HEK293 (cell line): ENCODE results near the gene RNH1.

Source experiments
- CTCF ChIA-PET: fragments of 350-600 bp; formaldehyde crosslinking; extraction: SDS; loops from one replicate; lab custom pipeline; 2021; ENCODE audit warnings: antibody characterized with exemption; lab: Yijun Ruan, JAX
- POLR2A ChIA-PET: fragments of 300-600 bp; formaldehyde crosslinking; extraction: SDS; loops from one replicate; lab custom pipeline; 2020; ENCODE audit warnings: antibody characterized with exemption, inconsistent platforms; lab: Yijun Ruan, JAX
- H3K27ac ChIP-seq: fragments of 200-500 bp; sonication (Bioruptor generic); 2 replicates; pipeline ENCODE4 v1.5.1; 2014; ENCODE audit warnings: low read depth, low read length, control low read depth, inconsistent platforms; ENCODE audit errors: extremely low read depth
- H3K36me3 ChIP-seq, 2 experiments: fragments of 200-500 bp in 1 of 2; sonication (Bioruptor generic) in 1 of 2; 1 replicate in 1 of 2; 2 replicates in 1 of 2; pipeline ENCODE4 v1.5.1; 2014 to 2017; ENCODE audit warnings: inconsistent platforms in 2 of 2, low read length in 2 of 2; ENCODE audit not compliant: control insufficient read depth in 2 of 2, insufficient read depth in 1 of 2
- H3K4me1 ChIP-seq: fragments of 200-500 bp; sonication (Bioruptor generic); 2 replicates; pipeline ENCODE4 v1.5.1; 2014; ENCODE audit warnings: mild to moderate bottlenecking, low read length, inconsistent platforms; ENCODE audit not compliant: control insufficient read depth, insufficient read depth
- H3K4me3 ChIP-seq: 2 replicates; pipeline ENCODE4 v1.5.1; 2011; ENCODE audit warnings: low read depth, mild to moderate bottlenecking, control low read depth, low read length, moderate library complexity
- H3K9me3 ChIP-seq: fragments of 200-500 bp; sonication (Bioruptor generic); 2 replicates; pipeline ENCODE4 v1.5.1; 2014; ENCODE audit warnings: low read depth, low read length, inconsistent platforms; ENCODE audit not compliant: control insufficient read depth, insufficient read depth
- ATF2 ChIP-seq: fragments of 450-650 bp; formaldehyde crosslinking; IDR thresholded peaks from 2 replicates; pipeline ENCODE4 v1.5.1; 2016; ENCODE audit warnings: missing biosample characterization, missing genetic modification characterization, low read depth
- BCL6B ChIP-seq: fragments of 450-650 bp; formaldehyde crosslinking; IDR thresholded peaks from 2 replicates; pipeline ENCODE4 v1.5.1; 2017; ENCODE audit warnings: missing biosample characterization, missing genetic modification characterization
- FEZF1 ChIP-seq: fragments of 450-650 bp; formaldehyde crosslinking; IDR thresholded peaks from 2 replicates; pipeline ENCODE4 v1.5.1; 2016; ENCODE audit warnings: missing biosample characterization, missing genetic modification characterization
- GLIS1 ChIP-seq: fragments of 450-650 bp; formaldehyde crosslinking; IDR thresholded peaks from 2 replicates; pipeline ENCODE4 v1.5.1; 2016; ENCODE audit warnings: missing biosample characterization, missing genetic modification characterization
- GLIS2 ChIP-seq: fragments of 450-650 bp; formaldehyde crosslinking; IDR thresholded peaks from 2 replicates; pipeline ENCODE4 v1.5.1; 2016; ENCODE audit warnings: missing biosample characterization, missing genetic modification characterization
- KLF1 ChIP-seq: fragments of 450-650 bp; formaldehyde crosslinking; IDR thresholded peaks from 2 replicates; pipeline ENCODE4 v1.5.1; 2016; ENCODE audit warnings: missing biosample characterization, missing genetic modification characterization
- SCRT1 ChIP-seq: fragments of 450-650 bp; formaldehyde crosslinking; IDR thresholded peaks from 2 replicates; pipeline ENCODE4 v1.5.1; 2016; ENCODE audit warnings: missing biosample characterization, missing genetic modification characterization, borderline replicate concordance
- ZIC2 ChIP-seq: fragments of 450-650 bp; formaldehyde crosslinking; IDR thresholded peaks from 2 replicates; pipeline ENCODE4 v1.5.1; 2016; ENCODE audit warnings: missing biosample characterization, missing genetic modification characterization
- ZNF146 ChIP-seq: fragments of 450-650 bp; formaldehyde crosslinking; IDR thresholded peaks from 2 replicates; pipeline ENCODE4 v1.5.1; 2016; ENCODE audit warnings: missing biosample characterization, missing genetic modification characterization
- ZNF211 ChIP-seq: fragments of 450-650 bp; formaldehyde crosslinking; IDR thresholded peaks from 2 replicates; pipeline ENCODE4 v1.5.1; 2016; ENCODE audit warnings: low read depth, missing biosample characterization, missing genetic modification characterization
- ZNF221 ChIP-seq: fragments of 450-650 bp; formaldehyde crosslinking; IDR thresholded peaks from 2 replicates; pipeline ENCODE4 v1.5.1; 2017; ENCODE audit warnings: missing biosample characterization, missing genetic modification characterization, borderline replicate concordance
- ZNF394 ChIP-seq: fragments of 450-650 bp; formaldehyde crosslinking; IDR thresholded peaks from 2 replicates; pipeline ENCODE4 v1.5.1; 2016; ENCODE audit warnings: missing biosample characterization, missing genetic modification characterization, mild to moderate bottlenecking, moderate library complexity, borderline replicate concordance
- ZNF514 ChIP-seq: fragments of 450-650 bp; formaldehyde crosslinking; IDR thresholded peaks from 2 replicates; pipeline ENCODE4 v1.5.1; 2016; ENCODE audit warnings: missing biosample characterization, missing genetic modification characterization
- ZNF518A ChIP-seq: fragments of 450-650 bp; formaldehyde crosslinking; conservative IDR thresholded peaks from 2 replicates; pipeline ENCODE4 v1.5.1; 2016; ENCODE audit warnings: low read depth, missing biosample characterization, missing genetic modification characterization
- ZNF555 ChIP-seq: fragments of 450-650 bp; formaldehyde crosslinking; conservative IDR thresholded peaks from 2 replicates; pipeline ENCODE4 v1.5.1; 2017; ENCODE audit warnings: missing biosample characterization, mild to moderate bottlenecking, missing genetic modification characterization, inconsistent platforms
- ZNF560 ChIP-seq: fragments of 450-650 bp; formaldehyde crosslinking; IDR thresholded peaks from 2 replicates; pipeline ENCODE4 v1.5.1; 2017; ENCODE audit warnings: missing biosample characterization, missing genetic modification characterization, borderline replicate concordance
- ZNF621 ChIP-seq: fragments of 450-650 bp; formaldehyde crosslinking; IDR thresholded peaks from 2 replicates; pipeline ENCODE4 v1.5.1; 2017; ENCODE audit warnings: missing biosample characterization, missing genetic modification characterization
- ZNF624 ChIP-seq: fragments of 450-650 bp; formaldehyde crosslinking; IDR thresholded peaks from 2 replicates; pipeline ENCODE4 v1.5.1; 2017; ENCODE audit warnings: missing biosample characterization, missing genetic modification characterization
- ZNF837 ChIP-seq: fragments of 450-650 bp; formaldehyde crosslinking; IDR thresholded peaks from 2 replicates; pipeline ENCODE4 v1.5.1; 2016; ENCODE audit warnings: missing biosample characterization, missing genetic modification characterization

Gene RNH1

GRCh38 chr11:530960-531831 is 24.2 kb upstream of the RNH1 start (continued):
- no peak for TF ChIP-seq ZNF518A (tag by site-specific recombination)
- TF ChIP-seq, all 188 proteins: peak for 3

GRCh38 chr11:529728-530411 is 22.8 kb upstream of the RNH1 start:
- POLR2A ChIA-PET, result interaction anchor here (0.6 kb wide), 1 partner anchor 166 kb away, joined by 3 read pairs; the partner anchor contains the start of gene TMEM80
- peaks cover 0 to 50% of the 10 kb centered on the region in 2 experiments; a peak in 1 of 3 replicates for H3K36me3 ChIP-seq
- TF ChIP-seq GLIS2 (tag by site-specific recombination), result 0 out of 2 replicates have a peak, but pooled peaks have one; percentile 33
- TF ChIP-seq FEZF1 (tag by site-specific recombination), result no peak
- TF ChIP-seq GLIS1 (tag by site-specific recombination), result peak; percentile 79; the same call in 1 of the 2 replicates

GRCh38 chr11:528815-529727 is 22.0 kb upstream of the RNH1 start:
- H3K4me3 ChIP-seq, result no peak overlapping the region
- POLR2A ChIA-PET, result interaction anchor here (0.6 kb wide), 2 partner anchors 166 to 320 kb away, joined by 3 to 4 read pairs; partner anchors contain the start of gene TMEM80
- peaks cover 0 to 47% of the 10 kb centered on the region in 2 experiments; a peak in 1 of 3 replicates for H3K36me3 ChIP-seq
- CTCF ChIA-PET, result no interaction called here
- H3K9me3 ChIP-seq, result no peaks in the 10 kb centered on the region
- no peak overlapping the region for H3K27ac ChIP-seq
- H3K4me1 ChIP-seq, result no peaks in the 10 kb centered on the region
- TF ChIP-seq ZNF514 (tag by site-specific recombination) (no peak), ZNF221 (no peak), ZIC2 (tag by site-specific recombination) (peak; percentile 15; the same call in 1 of the 2 replicates), GLIS2 (tag by site-specific recombination) (no peak), ZNF624 (tag by site-specific recombination) (no peak), ZNF837 (no peak), ZNF211 (tag by site-specific recombination) (no peak), ZNF394 (no peak), ZNF621 (tag by site-specific recombination) (no peak), ZNF555 (tag by site-specific recombination) (no peak), ATF2 (tag by site-specific recombination) (0 out of 2 replicates have a peak, but pooled peaks have one; percentile 24), ZNF560 (tag by site-specific recombination) (no peak), BCL6B (no peak), ZNF146 (tag by site-specific recombination) (no peak), KLF1 (tag by site-specific recombination) (no peak), SCRT1 (tag by site-specific recombination) (no peak), GLIS1 (tag by site-specific recombination) (peak; percentile 12; the same call in 1 of the 2 replicates)

More at GRCh38 chr11:529728-530411, 22.8 kb upstream of the RNH1 start:
- CTCF ChIA-PET, result no interaction called here
- Histone ChIP-seq H3K9me3 (no peaks in the 10 kb centered on the region), H3K4me3 (no peak overlapping the region), H3K27ac (no peak overlapping the region), H3K4me1 (no peaks in the 10 kb centered on the region)
